ENCODE data around the gene PLXNA4. TPM values are rescaled to one million over a fixed set of nuclear protein-coding genes. Genes with fewer than 3 reads are reported as not detected.

Gene PLXNA4
- polyA plus RNA-seq, 1 donor = 2.6 TPM

DNA sequence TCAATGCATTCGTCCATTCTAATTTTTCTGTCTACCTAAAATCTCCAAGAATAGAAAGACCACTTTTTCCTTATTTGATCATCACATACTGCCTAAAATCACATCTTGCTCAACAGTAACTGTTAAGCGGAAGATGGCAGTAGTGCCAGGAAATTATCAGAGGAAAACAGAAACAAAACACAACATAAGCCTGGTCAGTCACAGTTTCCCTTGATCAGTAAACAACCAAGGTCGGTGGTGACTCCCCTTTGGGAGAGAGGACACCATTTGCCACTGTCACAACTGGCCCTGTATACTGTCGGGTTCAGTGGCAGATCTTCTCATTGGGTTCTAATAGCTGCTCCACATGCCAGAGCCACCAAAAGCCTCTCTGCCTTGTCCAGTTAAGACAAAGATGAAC lies 106.6 kb downstream of the PLXNA4 start:
- no peak for DNase-seq

DNA sequence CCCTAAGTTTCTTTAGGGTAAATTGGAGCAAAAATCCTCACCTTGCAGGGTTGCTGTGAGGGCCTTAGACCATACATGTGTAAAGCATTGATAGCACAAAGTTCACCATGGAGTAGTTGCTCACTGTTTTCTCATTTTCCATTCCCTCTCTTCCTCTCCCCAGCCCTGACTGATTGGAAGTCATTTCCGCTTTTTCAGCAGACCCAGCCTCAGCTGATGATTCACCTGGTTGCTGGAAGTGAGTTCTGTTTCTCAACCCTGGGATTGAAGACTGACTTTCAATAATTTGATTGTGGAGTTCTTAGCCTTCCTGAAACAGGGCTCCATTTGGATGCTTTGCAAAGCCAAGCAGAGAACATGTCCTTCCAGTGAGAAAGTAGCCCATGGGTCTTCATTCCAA lies 107.0 kb downstream of the PLXNA4 start:
- no peak for DNase-seq

DNA sequence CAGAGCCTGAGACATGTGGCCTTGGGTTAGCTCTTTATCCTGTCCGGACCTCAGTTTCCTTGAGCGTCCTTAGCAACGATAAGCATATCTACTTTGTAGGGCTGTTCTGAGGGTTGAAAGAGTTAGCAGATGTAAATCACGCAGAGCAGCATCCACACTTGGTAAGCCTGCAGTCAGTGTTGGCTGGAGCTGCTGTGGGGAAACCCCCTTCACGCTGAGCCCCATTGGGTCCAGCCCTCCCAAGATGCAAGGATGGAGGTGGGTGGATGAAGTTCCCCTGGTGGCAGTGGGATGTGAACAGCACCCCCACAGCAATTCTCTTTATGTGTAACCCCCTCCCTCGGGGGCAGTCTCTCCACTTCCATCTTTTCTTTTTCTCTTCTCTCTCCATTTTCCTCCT lies 109.9 kb downstream of the PLXNA4 start:
- DNase-seq = no peak

DNA sequence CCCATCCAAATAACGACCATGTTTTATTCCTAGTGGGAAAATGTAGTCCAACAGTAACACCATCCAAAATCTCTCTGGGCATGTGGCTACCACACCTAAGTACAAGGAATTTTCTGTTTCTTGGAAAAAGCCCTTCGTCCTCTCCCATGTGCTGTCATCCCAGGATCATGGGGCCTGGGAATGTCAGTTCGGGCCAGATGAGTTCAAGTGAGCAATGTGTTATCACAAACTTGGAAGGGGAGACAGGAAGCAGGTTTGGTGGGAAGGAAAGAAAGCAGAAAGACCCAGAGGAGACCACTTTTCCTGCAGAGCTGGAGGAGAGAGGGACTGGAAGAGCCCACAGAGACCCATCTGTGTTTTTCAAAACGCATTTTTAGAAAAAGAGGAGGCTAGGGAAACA lies 110.8 kb downstream of the PLXNA4 start:
- no peak for DNase-seq

DNA sequence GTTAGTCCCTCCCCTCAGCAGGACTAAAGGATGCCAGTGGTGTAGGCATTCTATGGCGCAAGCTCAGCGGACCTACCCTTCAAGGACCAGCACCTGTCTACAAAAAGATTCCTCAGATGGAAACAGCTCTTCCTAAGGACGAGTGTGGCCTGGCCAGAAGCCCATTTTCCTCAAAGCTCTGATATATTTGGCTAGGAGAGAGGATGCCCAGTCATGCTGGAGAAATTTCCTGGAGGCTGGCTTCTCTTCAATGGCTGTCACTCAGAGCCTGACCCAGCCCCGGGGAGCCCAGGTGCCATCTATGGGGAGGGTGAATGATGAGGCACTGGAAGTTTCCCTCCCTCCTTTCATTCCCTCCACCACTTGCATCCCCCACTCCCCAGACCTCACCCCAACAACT lies 111.5 kb downstream of the PLXNA4 start:
- no peak for DNase-seq

DNA sequence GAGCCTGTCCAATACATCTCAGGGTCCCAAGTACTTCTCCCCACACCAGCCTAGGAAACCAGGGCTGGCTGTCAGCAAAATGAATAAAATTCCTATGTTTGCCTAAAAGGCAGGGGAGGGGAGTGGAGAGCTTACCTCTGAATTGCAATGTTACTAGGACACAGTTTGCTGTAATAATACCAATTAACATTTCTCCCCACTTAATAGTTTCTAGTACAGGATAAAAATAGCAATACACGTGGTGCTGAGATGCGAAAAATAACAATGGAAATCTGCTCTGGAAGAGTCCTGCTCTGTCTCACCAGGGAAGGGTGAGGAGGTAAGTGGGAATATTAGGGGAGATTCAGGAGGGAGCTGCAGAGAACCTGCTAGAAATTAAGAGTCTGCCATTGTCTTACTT lies 112.3 kb downstream of the PLXNA4 start:
- DNase-seq = no peak

DNA sequence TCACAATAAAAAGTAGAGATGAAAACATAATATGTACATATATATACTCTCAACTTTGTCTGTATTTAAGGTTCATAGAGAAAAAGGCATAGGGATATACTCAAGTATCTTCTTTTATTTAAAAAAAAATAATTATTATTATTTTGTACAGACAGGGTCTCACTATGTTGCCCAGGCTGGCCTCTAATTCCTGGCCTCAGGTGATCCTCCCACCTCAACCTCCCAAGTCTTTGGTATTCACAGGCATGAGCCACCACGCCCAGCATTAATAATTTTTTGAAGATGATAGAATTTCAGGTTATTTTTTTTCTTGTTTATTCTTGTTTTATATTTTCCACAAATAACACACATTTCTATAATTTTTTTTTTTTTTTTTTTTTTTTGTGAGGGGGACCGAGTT lies 113.8 kb downstream of the PLXNA4 start:
- no peak for DNase-seq

DNA sequence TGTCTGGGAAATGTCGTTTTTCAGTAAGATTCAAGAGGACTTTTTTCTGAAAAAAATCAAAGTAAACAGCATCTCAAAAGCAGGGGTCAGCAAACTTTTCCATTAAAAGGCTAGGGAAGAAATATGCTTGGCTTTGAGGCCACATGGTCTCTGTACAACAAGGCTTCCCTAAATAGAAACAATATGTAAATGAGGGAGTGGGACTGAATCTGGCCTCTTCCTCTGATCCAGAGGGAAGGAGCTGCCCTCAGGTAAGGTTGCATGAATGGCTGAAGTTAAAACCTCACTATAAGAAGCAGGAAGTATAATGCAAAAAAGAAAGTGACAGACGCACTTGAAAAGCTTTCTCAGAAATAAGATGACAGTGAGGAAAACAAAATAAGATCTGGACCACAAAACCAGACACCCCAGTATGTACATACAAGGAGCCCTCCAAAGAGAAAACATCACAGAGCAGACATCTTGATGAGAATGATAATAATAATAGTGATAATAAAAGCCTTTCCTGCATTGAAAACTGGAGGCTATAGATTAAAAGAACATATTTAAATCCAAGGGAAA lies 115.2 kb downstream of the PLXNA4 start:
- no peak for DNase-seq

DNA sequence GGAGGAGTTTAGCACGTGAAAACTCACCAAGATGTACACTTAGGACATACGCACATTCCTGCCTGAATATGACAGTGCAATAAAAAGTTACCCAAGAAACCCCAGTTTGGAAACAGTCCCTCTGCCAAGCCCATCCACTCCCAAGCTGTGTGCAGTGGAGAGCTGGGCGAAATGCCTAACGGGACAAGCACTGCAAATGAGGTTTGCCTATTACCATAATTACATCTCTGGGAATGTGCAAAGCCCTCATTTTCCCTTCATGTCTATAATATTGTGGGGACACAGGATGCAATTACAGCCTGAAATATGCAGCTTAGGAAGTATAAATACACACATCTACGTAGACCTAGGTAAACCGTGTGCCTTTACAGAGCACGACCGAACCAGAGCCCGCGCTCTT lies 117.5 kb downstream of the PLXNA4 start:
- DNase-seq = no peak

DNA sequence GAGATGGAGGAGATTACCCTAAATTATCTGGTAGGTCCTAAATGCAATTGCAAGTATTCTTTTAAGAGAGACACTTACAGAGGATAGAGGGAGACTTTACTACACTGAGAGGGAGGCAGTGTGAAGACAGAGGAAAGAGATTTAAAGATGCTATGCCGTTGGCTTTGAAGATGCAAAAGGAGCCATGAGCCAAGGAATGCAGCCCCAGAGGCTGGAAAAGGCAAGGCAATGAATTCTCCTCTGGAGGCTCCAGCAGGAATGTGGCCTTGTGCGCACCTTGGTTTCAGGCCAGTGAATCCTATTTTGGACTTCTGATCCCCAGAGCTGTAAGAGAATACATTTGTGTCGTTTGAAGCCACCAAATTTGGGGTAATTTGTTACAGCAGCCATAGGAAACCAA lies 118.6 kb downstream of the PLXNA4 start:
- DNase-seq = no peak

DNA sequence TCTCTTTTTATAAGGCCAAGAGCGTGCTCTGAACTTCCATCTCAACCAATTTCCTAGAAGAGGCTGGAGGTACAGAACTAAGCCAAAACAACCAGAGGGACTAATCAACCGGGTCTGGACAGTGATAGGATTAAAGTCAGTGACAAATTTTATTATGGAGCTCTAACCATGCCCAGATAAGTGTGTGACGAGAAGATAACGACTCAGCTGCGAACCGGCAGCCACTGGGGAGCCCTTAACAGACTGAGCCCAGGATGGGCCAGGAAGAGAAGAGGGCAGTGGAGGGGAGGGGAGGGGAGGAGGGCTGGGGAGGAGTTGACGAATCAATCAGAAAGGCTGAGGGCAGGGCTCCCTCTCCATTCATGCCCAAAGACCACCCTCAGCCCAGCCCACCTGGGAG lies 119.9 kb downstream of the PLXNA4 start:
- DNase-seq = no peak

DNA sequence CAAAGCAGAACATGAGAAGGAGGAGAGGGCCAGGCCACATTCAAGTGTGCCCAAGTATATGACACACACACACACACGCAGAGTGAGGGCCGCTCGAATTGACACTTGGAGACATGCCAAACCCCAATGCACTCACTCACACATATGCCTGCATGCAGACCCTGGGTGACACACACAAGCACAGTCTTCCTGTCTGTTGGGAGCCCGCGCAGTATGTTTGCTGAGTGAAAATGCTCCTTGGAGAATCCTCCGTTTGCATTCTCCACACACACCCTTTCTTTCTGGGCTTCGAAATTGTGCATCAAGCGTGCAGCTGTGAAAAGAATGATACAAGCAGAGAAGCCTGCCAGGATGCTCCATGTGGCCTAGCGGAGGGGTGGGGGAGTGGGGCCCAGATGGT lies 120.9 kb downstream of the PLXNA4 start:
- no peak for DNase-seq

DNA sequence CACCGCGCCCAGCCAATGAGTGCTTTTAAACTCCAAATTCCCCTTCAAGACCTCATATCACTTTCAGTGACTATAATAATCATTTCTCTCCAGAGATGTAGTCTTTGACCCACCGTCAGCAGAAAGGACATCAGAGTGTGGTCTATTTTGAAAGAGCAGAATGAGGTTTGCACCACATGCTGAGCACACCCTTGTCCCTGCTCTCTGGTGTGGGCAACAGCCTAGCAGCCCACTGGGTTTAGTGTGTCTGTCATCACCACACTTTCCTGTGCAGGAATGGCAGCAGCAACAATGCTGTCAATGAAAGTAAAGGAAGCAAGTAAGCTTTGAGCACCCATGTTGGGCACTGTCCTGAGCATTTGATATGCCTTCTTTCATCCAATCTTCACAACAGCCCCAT lies 122.4 kb downstream of the PLXNA4 start:
- DNase-seq = no peak

DNA sequence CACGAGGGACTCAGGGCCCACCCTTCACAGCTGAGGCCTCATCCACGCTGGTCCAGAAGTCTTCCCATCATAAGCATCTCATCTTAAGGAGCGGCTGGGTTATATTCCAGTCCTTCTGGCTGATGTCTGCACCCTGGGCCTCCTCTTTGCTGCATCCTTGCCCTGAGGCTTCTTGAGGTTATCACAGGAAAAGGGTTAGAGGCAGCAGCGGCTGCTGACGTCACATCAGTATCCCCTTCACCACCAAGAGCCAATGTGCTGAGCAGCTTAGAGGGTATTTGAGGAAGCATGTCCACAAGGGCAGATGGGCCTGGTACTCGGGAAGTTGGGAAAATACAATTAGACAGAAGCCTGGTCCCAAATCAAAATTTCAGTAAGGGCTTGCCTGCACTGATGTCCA lies 125.1 kb downstream of the PLXNA4 start:
- no peak for DNase-seq

DNA sequence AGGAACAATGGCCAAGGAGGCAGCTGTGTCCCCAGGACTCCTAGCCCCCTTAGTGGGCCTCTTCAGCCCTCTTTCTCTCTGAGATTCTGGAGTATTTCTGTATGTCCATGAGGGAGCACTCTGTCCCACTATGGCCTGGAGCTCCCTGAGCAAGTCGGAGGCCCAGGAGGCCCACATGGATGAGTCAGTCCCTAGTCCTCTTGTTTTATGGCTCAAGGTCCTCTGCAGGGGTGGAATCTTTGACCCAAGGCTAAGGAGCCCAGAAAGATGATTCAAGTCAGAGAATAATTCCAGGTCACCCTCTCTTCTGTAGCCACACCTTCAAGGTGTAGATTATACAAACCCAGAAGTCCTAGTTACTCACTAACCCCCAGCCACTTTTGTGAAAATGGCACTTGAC lies 125.6 kb downstream of the PLXNA4 start:
- no peak for DNase-seq

DNA sequence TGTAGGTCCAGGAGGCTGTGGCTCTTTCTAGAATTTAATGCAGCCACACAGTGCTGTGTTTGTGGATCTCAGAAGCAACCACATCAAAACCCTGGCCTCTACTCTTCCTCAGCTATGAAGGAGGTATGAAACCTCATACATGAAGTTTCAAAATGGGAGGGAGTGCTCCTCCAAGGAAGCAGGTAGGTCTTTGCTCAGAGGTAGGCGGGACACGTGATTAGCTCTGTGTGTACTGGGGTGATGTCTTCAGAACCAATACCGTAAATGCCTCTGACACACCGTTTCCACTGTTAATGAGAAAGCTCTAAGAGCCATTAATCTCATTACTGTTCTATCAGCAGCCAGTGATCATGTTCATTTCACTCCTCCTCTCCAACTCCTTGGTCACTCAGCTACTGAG lies 126.1 kb downstream of the PLXNA4 start:
- DNase-seq = no peak

DNA sequence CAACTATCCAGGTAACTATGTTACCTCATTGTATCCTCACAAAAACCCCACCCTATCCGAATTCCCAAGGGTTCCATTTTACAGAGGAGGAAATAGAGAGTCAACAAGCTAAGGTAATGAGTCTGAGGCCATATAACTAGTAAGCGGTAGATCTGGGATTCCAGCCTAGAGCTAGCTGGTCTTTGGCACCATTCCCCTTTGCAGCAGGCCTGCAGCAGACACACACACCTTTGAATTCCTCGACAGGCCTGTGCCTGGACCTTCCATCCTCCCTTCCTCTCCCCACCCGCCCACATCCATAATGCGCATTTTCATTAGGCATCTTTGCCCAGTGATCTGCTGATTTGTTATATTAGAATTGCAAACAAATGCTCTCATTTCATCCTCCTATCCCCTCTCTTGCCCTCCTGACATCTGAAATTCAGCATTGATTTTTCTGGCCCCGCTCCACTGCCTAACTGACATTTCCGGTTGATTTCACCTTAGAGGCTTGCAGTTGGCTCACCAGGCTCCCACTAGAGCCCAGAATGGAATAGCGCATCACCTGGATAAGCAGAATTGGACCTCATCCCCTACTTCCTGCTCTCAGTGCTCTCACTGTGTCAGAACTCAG lies 129.5 kb downstream of the PLXNA4 start:
- DNase-seq = no peak

DNA sequence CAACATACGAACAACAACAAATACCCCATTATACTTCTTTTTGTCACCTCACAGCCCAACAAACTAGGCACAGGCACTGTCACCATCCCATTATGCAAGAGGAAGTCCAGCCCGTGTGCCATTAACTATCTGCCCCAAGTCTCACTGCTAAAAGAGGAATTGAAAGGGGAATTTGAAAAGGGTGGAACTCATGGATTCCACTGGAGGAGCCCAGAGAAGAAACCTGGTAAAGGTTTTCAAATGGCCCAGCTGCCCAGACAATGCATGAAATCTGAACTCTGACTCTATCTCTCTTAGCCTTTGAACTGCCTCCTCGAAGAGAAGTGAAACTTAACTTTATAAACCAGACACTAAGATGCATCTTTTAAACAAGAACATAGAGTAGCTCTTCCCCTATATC lies 130.0 kb downstream of the PLXNA4 start:
- no peak for DNase-seq

DNA sequence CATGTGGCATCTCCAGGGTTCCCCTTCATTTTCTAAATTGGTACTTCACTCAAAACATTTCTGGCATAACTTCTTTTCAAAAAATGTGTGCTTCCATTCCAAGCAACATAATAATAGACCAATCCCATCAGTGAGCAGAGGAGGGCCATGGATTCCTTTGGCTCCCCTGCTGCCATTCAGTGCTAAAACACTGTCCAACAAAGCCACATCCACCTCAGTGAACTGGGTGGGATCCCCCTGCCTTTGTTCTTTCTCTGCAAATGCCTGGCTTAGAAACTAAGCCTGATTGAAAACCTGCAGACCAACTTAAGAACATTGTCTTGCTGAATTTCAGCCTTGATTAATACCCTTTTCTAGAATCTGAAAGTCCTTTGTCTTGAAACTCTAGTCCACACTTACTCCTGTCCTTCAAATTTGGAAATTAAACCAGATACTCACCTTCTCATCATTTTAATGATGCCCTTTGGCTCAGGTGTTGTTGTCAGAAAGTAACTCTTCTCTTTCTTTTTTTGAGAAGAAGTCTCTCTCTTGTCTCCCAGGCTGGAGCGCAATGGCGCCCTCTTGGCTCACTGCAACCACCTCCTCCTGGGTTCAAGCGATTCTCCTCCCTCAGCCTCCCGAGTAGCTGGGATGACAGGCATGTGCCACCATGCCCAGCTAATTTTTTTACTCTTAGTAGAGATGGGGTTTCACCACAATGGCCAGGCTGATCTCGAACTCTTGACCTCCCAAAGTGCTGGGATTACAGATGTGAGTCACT lies 132.3 kb downstream of the PLXNA4 start:
- no peak for DNase-seq

DNA sequence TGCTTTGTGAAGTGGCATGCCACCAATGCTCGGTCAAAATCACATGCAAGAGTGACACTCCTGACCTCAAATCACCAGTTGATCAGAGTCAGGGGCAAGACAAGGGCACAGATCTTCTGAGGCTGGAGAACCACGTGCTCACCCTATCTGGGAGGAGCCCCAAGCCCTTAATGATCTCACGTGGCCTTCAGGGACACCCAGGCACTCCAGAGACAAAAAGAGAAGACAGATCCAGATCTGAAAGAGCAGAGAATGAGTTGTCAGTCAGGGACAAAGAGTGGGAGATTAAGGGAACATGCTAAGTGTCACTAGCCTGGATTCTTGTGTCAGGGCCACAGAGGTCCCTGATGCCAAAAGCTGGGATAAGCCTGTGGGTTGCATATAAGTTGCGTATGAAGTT lies 134.3 kb downstream of the PLXNA4 start:
- DNase-seq = no peak

DNA sequence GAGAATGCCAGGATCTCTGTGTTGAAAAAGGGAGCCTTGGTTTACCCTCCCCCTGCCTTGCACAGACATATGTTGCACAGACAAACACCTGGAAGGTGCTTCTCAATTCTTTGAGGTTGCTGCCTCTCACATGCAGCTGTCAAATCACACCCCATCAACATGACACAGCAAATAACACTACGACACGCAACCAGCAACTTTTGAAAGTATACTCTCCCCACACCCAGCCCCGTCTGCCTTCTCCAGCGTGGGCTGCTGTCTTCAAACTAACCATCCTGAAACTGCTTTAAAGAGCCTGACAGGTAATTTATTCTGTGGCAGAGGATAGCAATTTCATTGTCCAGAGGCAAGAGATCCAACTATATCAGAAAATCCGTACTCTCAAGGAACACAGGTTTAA lies 136.1 kb downstream of the PLXNA4 start:
- DNase-seq = no peak

DNA sequence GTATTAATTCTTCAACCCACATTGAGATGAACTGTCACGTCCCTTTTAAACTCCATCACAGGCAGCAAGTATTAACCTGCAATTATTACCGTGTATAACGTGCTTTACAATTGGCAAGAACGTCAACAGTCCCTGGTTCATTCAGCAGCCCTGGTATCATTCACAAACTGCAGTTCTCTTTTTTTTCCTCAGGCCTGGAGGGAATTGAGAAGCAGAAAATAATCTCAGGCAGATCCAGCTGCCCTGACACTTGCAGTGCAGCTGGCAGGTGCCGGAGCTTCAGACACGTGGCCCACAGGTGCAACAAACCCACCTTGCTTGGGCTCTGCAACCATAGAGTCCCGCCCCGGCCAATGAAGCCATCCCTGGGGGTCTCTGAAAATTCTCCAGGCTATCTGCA lies 137.3 kb downstream of the PLXNA4 start:
- DNase-seq = no peak

DNA sequence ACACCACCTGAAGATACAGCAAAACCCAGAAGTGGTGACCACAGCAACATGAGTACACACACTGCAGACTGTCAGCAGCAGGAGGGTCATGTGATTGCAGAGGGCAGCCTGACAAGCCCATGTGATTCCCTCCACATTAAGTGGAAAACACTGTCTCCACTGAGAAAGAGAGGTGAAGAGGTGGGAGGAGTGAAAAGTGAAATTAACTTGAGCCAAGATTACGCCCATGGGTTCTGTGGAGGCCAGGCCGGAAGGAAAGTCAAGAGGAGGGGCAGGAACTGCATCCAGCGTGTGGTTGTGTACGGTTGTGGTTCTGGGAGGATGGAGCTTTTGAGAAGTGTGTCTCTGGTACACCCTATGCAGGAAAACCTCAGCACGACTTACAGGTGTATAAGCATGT lies 138.5 kb downstream of the PLXNA4 start:
- no peak for DNase-seq

DNA sequence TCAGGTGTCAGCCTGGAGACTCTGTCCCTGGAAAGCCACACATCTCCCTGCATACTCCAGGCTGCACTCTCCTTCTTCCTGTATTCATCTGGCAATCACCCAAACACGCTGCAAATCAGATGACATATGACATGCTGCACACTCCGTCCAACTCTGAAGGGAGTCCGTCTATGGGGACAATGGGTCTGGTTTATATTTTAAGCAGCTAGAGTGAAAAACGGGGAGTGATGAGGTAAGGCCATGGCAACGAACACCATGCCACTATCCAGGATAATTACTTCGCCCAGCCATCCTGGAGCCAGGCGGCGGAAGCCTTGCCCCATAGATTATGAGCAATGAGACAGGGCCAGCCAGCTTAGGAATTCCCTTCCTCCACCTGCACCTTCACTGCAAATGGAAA lies 140.1 kb downstream of the PLXNA4 start:
- DNase-seq = no peak
